Panc1 (cell line): ENCODE measurements around the gene TMEM131L. TPM values are rescaled to one million over a fixed set of nuclear protein-coding genes. Genes with fewer than 3 reads are reported as not detected.

Source experiments
- ATAC-seq: fragments of 200-7000 bp; cut with Tn5 transposase; 2 replicates; pipeline ENCODE4 v1.9.1; 2020; ENCODE audit warnings: mild to moderate bottlenecking, moderate library complexity
- BruUV-seq: library from RNA; stranded (reverse); fragments of 400-500 nt; replicated peaks from 2 replicates; lab custom pipeline; 2021; lab: Mats Ljungman, UMichigan
- CTCF ChIA-PET: fragments of 300-600 bp; sonication (Branson Sonifier 250); formaldehyde crosslinking; loops from one replicate; lab custom pipeline; 2022; ENCODE audit warnings: antibody characterized with exemption; lab: Charles Lee
- POLR2A ChIA-PET: fragments of 300-600 bp; sonication (Branson Sonifier 250); formaldehyde crosslinking; loops from one replicate; lab custom pipeline; 2022; ENCODE audit warnings: antibody characterized with exemption; lab: Charles Lee
- DNase-seq: peaks from one replicate; pipeline ENCODE4 v3.0.0-alpha.2; 2010; ENCODE audit warnings: low read depth, low spot score
- H3K27ac ChIP-seq: 2 replicates; pipeline ENCODE4 v1.5.1; 2011; ENCODE audit warnings: mild to moderate bottlenecking, low read length, inconsistent platforms
- H3K27me3 ChIP-seq: fragments of 200-500 bp; sonication (Bioruptor generic); 2 replicates; pipeline ENCODE4 v1.6.0; 2014; ENCODE audit warnings: low read length, inconsistent platforms; ENCODE audit not compliant: control insufficient read depth, insufficient read depth
- H3K36me3 ChIP-seq: fragments of 200-500 bp; sonication (Bioruptor generic); 2 replicates; pipeline ENCODE4 v1.5.1; 2014; ENCODE audit warnings: inconsistent platforms, mild to moderate bottlenecking, low read length, moderate library complexity; ENCODE audit not compliant: control insufficient read depth, insufficient read depth
- H3K4me1 ChIP-seq: 2 replicates; pipeline ENCODE4 v1.5.1; 2011; ENCODE audit warnings: inconsistent platforms, mild to moderate bottlenecking, low read length, moderate library complexity; ENCODE audit not compliant: control insufficient read depth, insufficient read depth
- H3K4me3 ChIP-seq, 2 experiments: 2 replicates each; pipeline ENCODE4 v1.5.1; 2011 to 2012; ENCODE audit warnings: low read depth in 2 of 2, low read length in 2 of 2, mild to moderate bottlenecking in 2 of 2, inconsistent platforms in 1 of 2, moderate library complexity in 1 of 2
- H3K9me3 ChIP-seq: fragments of 200-500 bp; sonication (Bioruptor generic); 2 replicates; pipeline ENCODE4 v1.5.1; 2014; ENCODE audit warnings: low read depth, mild to moderate bottlenecking, inconsistent platforms, low read length, moderate library complexity; ENCODE audit not compliant: control insufficient read depth, insufficient read depth
- CTCF ChIP-seq: fragments of 450-650 bp; IDR thresholded peaks from 2 replicates; pipeline ENCODE4 v1.5.1; 2017; ENCODE audit warnings: mild to moderate bottlenecking
- POLR2AphosphoS5 ChIP-seq: IDR thresholded peaks from 2 replicates; pipeline ENCODE4 v1.6.1; 2012; ENCODE audit warnings: mild to moderate bottlenecking, low read depth, low read length, moderate library complexity
- REST ChIP-seq, 2 experiments: IDR thresholded peaks; 2 replicates each; pipeline ENCODE4 v1.6.1; 2011 to 2012; ENCODE audit warnings: low read depth in 2 of 2, control low read depth in 1 of 2, low read length in 1 of 2, mild to moderate bottlenecking in 1 of 2, moderate library complexity in 1 of 2; ENCODE audit not compliant: insufficient read depth in 1 of 2
- SIN3A ChIP-seq: IDR thresholded peaks from 2 replicates; pipeline ENCODE4 v1.6.1; 2012; ENCODE audit warnings: low read depth, mild to moderate bottlenecking, low read length, moderate library complexity, borderline replicate concordance; ENCODE audit not compliant: insufficient read depth
- TCF7L2 ChIP-seq: IDR thresholded peaks from 2 replicates; pipeline ENCODE4 v1.6.1; 2011; ENCODE audit warnings: mild to moderate bottlenecking, low read depth, low read length, inconsistent platforms
- in situ Hi-C: cut with HindIII; loops from 2 replicates; pipeline ENCODE4 v1.10.0; 2016; ENCODE audit warnings: low sequenced_read_pairs, low pct_unique_long_range_greater_than_20kb
- intact Hi-C: fragments of 100-400 bp; cut with micrococcal nuclease; formaldehyde crosslinking; loops from one replicate; pipeline ENCODE4 v1.10.0; 2022; ENCODE audit not compliant: unreplicated experiment
- total RNA-seq: library from RNA; stranded (reverse); gene quantifications from one replicate; pipeline ENCODE4 v1.2.1, GENCODE V29; 2021; ENCODE audit not compliant: unreplicated experiment

Gene TMEM131L
- total RNA-seq, 1 experiment from 2014 or later, result 13.5 TPM

- intact Hi-C loops, result no loop called here
- ChIA-PET POLR2A (interaction anchor here (0.6 kb wide), 1 partner anchor 50 kb away, joined by 3 read pairs; no protein-coding TSS in a partner anchor), CTCF (no interaction called here)
- no peak for DNase-seq
- Histone ChIP-seq H3K4me1 (no peaks in the 10 kb centered on the region), H3K9me3 (no peaks in the 10 kb centered on the region), H3K4me3 (no peak overlapping the region), H3K27me3 (no peaks in the 10 kb centered on the region), H3K36me3 (no peaks in the 10 kb centered on the region), H3K27ac (no peak overlapping the region)
- TF ChIP-seq POLR2AphosphoS5, result no peak
- TF ChIP-seq REST (IDR thresholded peaks at IDR 0.05; ENCODE audit: insufficient read depth in 1 of 2, low read depth in 2 of 2, low read length in 1 of 2), result no peak
- TF ChIP-seq CTCF, result no peak
- TF ChIP-seq SIN3A, result no peak
- TF ChIP-seq TCF7L2, result no peak
- BruUV-seq, result no TSS peak
- ATAC-seq, result no peak
- in situ Hi-C loops, result no loop called here
These were observed 76.7 kb downstream of the TMEM131L start for GRCh38 chr4:153542834-153543233.

- no peaks in the 10 kb centered on the region for H3K4me1 ChIP-seq
- POLR2A ChIA-PET, result interaction anchor here (0.6 kb wide), 1 partner anchor 50 kb away, joined by 3 read pairs; no protein-coding TSS in a partner anchor
- BruUV-seq, result no TSS peak
- no peak overlapping the region for H3K27ac ChIP-seq
- intact Hi-C loops, result no loop called here
- no peaks in the 10 kb centered on the region for H3K36me3 ChIP-seq
- no peak for TF ChIP-seq POLR2AphosphoS5
- no peak for TF ChIP-seq TCF7L2
- no peak for TF ChIP-seq REST (IDR thresholded peaks at IDR 0.05; ENCODE audit: insufficient read depth in 1 of 2, low read depth in 2 of 2, low read length in 1 of 2)
- TF ChIP-seq CTCF, result no peak
- no peak for TF ChIP-seq SIN3A
- in situ Hi-C loops, result no loop called here
- no peak overlapping the region for H3K4me3 ChIP-seq
- ATAC-seq (no peak), DNase-seq (no peak)
- H3K27me3 ChIP-seq, result no peaks in the 10 kb centered on the region
- CTCF ChIA-PET, result no interaction called here
- H3K9me3 ChIP-seq, result no peaks in the 10 kb centered on the region
These were observed 77.2 kb downstream of the TMEM131L start for GRCh38 chr4:153543351-153543750.
